Activated naive CD8-positive, alpha-beta T cell treated with anti-CD3 and anti-CD28 coated beads for 36 hours (primary cell): Measurements from ENCODE around the gene ALG11. TPM values are rescaled to one million over a fixed set of nuclear protein-coding genes. Genes with fewer than 3 reads are reported as not detected.

Experiments
- DNase-seq: peaks from one replicate; pipeline ENCODE4 v3.0.0; 2021
- H3K27ac Mint-ChIP-seq: one replicate; pipeline ENCODE4 v1.8.0; 2022; ENCODE audit warnings: mild to moderate bottlenecking, moderate library complexity, mixed read lengths
- H3K27me3 Mint-ChIP-seq: one replicate; pipeline ENCODE4 v1.8.0; 2022; ENCODE audit warnings: mild to moderate bottlenecking, mixed read lengths
- H3K36me3 Mint-ChIP-seq: one replicate; pipeline ENCODE4 v1.8.0; 2021; ENCODE audit warnings: mild to moderate bottlenecking, mixed read lengths
- H3K4me1 Mint-ChIP-seq: one replicate; pipeline ENCODE4 v1.8.0; 2021; ENCODE audit warnings: mixed read lengths
- H3K4me3 Mint-ChIP-seq: one replicate; pipeline ENCODE4 v1.8.0; 2022; ENCODE audit warnings: mild to moderate bottlenecking, moderate library complexity, mixed read lengths
- H3K9me3 Mint-ChIP-seq: one replicate; pipeline ENCODE4 v1.8.0; 2022; ENCODE audit warnings: mixed read lengths
- total RNA-seq, 2 experiments: library from RNA; stranded (reverse); gene quantifications; one replicate each; pipeline ENCODE4 v1.2.3, GENCODE V29; 2021

The ALG11 gene
- total RNA-seq, 2 experiments from 2014 or later = 26.2 to 29.9 TPM

DNA sequence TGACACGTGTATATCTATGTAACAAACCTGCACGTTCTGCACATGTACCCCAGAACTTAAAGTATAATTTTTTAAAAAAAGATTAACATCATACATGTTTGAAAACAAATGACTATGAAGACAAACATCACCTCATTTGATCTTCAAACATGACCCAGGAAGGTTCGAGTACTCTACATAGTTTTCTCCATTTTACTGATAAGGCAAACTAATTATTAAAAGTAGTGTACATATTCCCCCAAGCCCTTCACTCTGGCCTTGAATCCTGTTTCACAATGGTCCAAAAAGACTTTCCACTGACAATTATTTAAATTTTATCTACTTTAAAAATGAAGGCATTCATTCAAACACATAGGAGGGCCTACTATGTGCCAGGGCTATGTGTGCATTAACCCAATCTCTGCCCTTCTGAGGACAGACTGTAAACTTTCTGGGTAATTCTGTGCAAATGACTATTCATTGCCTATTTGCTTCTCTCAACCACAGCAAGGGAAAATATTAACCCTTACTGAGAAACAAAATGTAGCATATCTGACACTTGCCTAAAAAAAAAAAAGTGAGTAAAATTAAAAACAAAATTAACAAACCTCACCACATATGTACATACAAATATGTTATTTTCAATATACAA lies 23.1 kb upstream of the ALG11 start:
- no peaks in the 10 kb centered on the region for H3K36me3 Mint-ChIP-seq
- DNase-seq = no peak

GRCh38 chr13:51993713-51994112 lies 18.5 kb upstream of the ALG11 start:
- no peak for DNase-seq
- H3K27me3 Mint-ChIP-seq = peaks cover 9% of the 10 kb centered on the region
- H3K4me1 Mint-ChIP-seq = peaks cover 2% of the 10 kb centered on the region
- no peaks in the 10 kb centered on the region for H3K9me3 Mint-ChIP-seq
- no peak overlapping the region for H3K27ac Mint-ChIP-seq
- no peaks in the 10 kb centered on the region for H3K36me3 Mint-ChIP-seq
- no peak overlapping the region for H3K4me3 Mint-ChIP-seq

More for the DNA sequence above, 23.1 kb upstream of the ALG11 start:
- no peak overlapping the region for H3K4me3 Mint-ChIP-seq
- H3K9me3 Mint-ChIP-seq = peaks cover 5% of the 10 kb centered on the region
- no peaks in the 10 kb centered on the region for H3K4me1 Mint-ChIP-seq
- no peak overlapping the region for H3K27ac Mint-ChIP-seq
- H3K27me3 Mint-ChIP-seq = peaks cover 10% of the 10 kb centered on the region

GRCh38 chr13:51995677-51996551 lies 16.3 kb upstream of the ALG11 start:
- peaks cover 2% of the 10 kb centered on the region for H3K4me1 Mint-ChIP-seq
- H3K9me3 Mint-ChIP-seq = no peaks in the 10 kb centered on the region
- no peak overlapping the region for H3K4me3 Mint-ChIP-seq
- DNase-seq = no peak
- no peaks in the 10 kb centered on the region for H3K36me3 Mint-ChIP-seq
- H3K27me3 Mint-ChIP-seq = peaks cover 9% of the 10 kb centered on the region
- H3K27ac Mint-ChIP-seq = no peak overlapping the region

DNA sequence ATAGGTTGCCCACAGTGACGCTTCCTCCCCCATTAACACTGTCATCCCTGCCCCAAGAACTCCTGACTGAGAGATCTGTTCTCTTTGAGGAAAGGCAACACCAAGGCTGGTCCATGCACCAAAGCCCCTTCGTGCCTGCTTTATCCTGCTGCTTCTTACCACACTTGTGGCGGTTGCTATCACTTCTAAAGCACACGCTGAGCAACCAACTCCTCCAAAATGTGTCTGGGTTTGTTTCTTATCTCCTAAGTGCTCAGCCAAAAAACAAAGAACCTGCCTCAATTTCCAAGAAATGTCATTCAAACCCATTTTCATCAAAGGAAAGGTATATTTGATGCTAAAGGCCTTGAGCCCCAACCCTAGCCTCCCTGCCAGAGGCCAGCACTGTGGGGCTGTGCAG lies 15.6 kb upstream of the ALG11 start:
- Mint-ChIP-seq H3K36me3 (no peaks in the 10 kb centered on the region), H3K9me3 (no peaks in the 10 kb centered on the region), H3K27ac (no peak overlapping the region), H3K4me3 (no peak overlapping the region), H3K27me3 (peaks cover 9% of the 10 kb centered on the region), H3K4me1 (peaks cover 2% of the 10 kb centered on the region)
- DNase-seq = no peak

GRCh38 chr13:51997186-51997585 lies 15.0 kb upstream of the ALG11 start:
- H3K4me1 Mint-ChIP-seq = peaks cover 2% of the 10 kb centered on the region
- no peak overlapping the region for H3K27ac Mint-ChIP-seq
- H3K9me3 Mint-ChIP-seq = no peaks in the 10 kb centered on the region
- peaks cover 9% of the 10 kb centered on the region for H3K27me3 Mint-ChIP-seq
- DNase-seq = no peak
- no peaks in the 10 kb centered on the region for H3K36me3 Mint-ChIP-seq
- H3K4me3 Mint-ChIP-seq = no peak overlapping the region

GRCh38 chr13:51997641-51998330 lies 14.4 kb upstream of the ALG11 start:
- Mint-ChIP-seq H3K9me3 (no peaks in the 10 kb centered on the region), H3K27me3 (peaks cover 9% of the 10 kb centered on the region), H3K36me3 (no peaks in the 10 kb centered on the region), H3K4me3 (no peak overlapping the region), H3K27ac (no peak overlapping the region), H3K4me1 (peaks cover 2% of the 10 kb centered on the region)
- no peak for DNase-seq

GRCh38 chr13:51998723-51999509 lies 13.3 kb upstream of the ALG11 start:
- Mint-ChIP-seq H3K27ac (no peak overlapping the region), H3K4me3 (no peak overlapping the region), H3K9me3 (no peaks in the 10 kb centered on the region), H3K27me3 (peaks cover 9% of the 10 kb centered on the region), H3K4me1 (peaks cover 2% of the 10 kb centered on the region), H3K36me3 (no peaks in the 10 kb centered on the region)
- DNase-seq = no peak

- Mint-ChIP-seq H3K9me3 (no peaks in the 10 kb centered on the region), H3K27ac (no peak overlapping the region), H3K4me3 (no peak overlapping the region), H3K27me3 (peaks cover 9% of the 10 kb centered on the region), H3K36me3 (no peaks in the 10 kb centered on the region), H3K4me1 (peaks cover 2% of the 10 kb centered on the region)
- no peak for DNase-seq
Observed at GRCh38 chr13:51999510-51999911, 12.7 kb upstream of the ALG11 start.

DNA sequence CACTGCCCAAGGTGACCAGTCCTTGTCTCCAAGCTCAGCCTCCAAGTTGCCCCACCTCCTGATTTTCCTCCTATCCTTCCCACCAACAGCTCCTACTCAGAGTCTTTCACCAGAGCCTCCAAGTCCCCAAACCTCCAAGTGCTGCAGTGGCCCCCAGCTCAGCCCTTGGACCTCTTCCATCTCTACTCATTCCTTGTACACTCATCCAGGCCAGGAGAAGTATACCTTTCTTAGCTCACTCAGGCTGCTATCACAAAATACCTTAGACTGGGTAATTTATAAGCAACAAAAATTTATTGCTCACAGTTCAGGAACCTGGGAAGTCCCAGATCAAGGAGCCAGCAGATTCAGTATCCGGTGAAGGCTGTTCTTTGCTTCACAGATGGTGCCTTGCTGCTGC lies 12.3 kb upstream of the ALG11 start:
- Mint-ChIP-seq H3K9me3 (no peaks in the 10 kb centered on the region), H3K4me3 (no peak overlapping the region), H3K4me1 (peaks cover 2% of the 10 kb centered on the region), H3K27me3 (peaks cover 9% of the 10 kb centered on the region), H3K27ac (no peak overlapping the region), H3K36me3 (no peaks in the 10 kb centered on the region)
- DNase-seq = no peak

DNA sequence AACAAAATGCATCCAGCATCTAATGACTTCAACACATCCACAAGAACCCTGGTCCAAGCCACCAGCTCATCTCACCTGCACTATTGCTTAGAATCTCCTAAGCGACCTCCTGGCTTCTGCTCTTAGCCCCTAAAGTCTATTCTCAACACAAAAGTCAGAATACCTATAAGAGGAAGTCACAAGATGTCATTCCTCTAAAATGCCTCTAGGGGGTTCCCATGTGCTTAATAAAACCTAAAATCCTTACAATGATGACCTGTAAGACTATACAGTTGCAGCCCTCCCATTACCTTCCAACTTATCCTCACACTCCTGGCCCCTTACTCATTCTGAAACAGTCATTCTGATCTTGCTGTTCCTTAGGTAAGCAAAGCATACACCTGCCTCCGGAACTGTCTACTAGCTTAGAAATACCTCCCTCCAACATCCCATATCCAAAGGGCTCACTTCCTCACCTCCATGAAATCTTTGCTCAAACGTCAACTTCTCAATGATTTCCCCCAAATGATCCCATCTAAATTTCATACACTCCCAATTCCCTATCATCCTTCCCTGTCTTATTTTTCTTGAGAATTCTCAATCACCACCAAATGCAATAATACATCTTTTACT lies 11.0 kb upstream of the ALG11 start:
- Mint-ChIP-seq H3K4me1 (no peaks in the 10 kb centered on the region), H3K9me3 (no peaks in the 10 kb centered on the region), H3K4me3 (no peak overlapping the region), H3K27ac (no peak overlapping the region), H3K27me3 (peaks cover 9% of the 10 kb centered on the region), H3K36me3 (no peaks in the 10 kb centered on the region)
- DNase-seq = no peak

DNA sequence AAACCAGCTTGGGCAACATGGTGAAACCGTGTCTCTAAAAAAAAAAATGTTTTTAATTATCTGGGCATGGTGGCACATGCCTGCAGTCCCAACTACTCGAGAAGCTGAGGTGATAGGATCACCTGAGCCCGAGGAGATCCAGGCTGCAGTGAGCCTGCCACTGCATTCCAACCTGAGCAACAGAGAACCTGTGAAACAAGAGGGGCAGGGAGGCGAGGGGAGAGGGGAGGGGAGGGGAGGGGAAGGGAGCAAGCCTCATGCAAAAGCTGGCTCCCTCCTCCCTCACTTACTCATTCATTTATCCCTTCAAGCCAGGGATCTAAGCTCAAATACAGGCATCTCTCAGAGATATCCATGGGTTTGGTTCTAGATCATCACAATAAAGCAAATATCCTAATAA lies 9.8 kb upstream of the ALG11 start:
- H3K27ac Mint-ChIP-seq = no peak overlapping the region
- H3K4me1 Mint-ChIP-seq = no peaks in the 10 kb centered on the region
- peaks cover 1% of the 10 kb centered on the region for H3K27me3 Mint-ChIP-seq
- no peaks in the 10 kb centered on the region for H3K36me3 Mint-ChIP-seq
- no peak overlapping the region for H3K4me3 Mint-ChIP-seq
- DNase-seq = no peak
- no peaks in the 10 kb centered on the region for H3K9me3 Mint-ChIP-seq

- Mint-ChIP-seq H3K27ac (no peak overlapping the region), H3K27me3 (peaks cover 4% of the 10 kb centered on the region), H3K36me3 (no peaks in the 10 kb centered on the region), H3K4me3 (no peak overlapping the region), H3K9me3 (no peaks in the 10 kb centered on the region), H3K4me1 (no peaks in the 10 kb centered on the region)
- DNase-seq = no peak
Observed at GRCh38 chr13:52003541-52003940, 8.7 kb upstream of the ALG11 start.

DNA sequence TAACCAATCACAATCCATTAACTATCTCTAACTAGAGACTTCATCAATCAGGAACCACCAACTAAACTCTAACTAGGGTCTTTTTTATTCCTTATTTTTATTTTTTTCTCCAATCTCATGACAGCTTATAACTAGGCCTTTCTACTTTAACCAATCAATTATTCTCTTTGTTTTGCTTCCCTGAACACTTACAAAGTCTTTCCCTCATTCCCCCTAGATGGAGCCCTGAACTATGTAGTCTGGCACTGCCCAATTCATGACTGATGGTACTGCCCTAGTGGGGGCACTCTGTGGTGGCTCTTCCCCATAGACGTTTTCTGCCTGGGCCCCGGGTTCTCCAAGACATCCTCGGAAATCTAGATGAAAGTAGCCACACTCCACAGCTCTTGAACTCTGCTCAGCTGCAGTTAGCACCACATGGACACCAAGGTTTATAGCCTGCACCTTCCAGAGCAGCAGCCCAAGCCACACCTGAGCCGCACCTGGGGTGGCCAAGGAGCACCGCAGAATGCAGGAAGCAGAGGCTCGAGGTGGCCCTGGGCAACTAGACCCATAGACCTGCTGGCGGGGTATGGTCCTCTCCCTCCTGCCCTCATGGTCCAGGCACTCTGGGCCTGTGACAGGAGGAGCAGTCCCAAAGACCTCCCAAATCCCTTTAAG lies 7.6 kb upstream of the ALG11 start:
- Mint-ChIP-seq H3K27ac (no peak overlapping the region), H3K4me3 (no peak overlapping the region), H3K9me3 (no peaks in the 10 kb centered on the region), H3K4me1 (no peaks in the 10 kb centered on the region), H3K36me3 (no peaks in the 10 kb centered on the region), H3K27me3 (peaks cover 6% of the 10 kb centered on the region)
- no peak for DNase-seq

GRCh38 chr13:52005841-52006522 lies 6.2 kb upstream of the ALG11 start:
- Mint-ChIP-seq H3K9me3 (no peaks in the 10 kb centered on the region), H3K27ac (no peak overlapping the region), H3K36me3 (no peaks in the 10 kb centered on the region), H3K4me3 (no peak overlapping the region), H3K27me3 (peaks cover 20% of the 10 kb centered on the region), H3K4me1 (peaks cover 3% of the 10 kb centered on the region)
- no peak for DNase-seq
